Measurements from ENCODE around the gene NINL.
"Not testable (repeated sequence)": the region's sequence is repeated elsewhere in the genome, so short reads cannot be mapped to it uniquely, and the experiment has no call there.

The NINL gene

DNA sequence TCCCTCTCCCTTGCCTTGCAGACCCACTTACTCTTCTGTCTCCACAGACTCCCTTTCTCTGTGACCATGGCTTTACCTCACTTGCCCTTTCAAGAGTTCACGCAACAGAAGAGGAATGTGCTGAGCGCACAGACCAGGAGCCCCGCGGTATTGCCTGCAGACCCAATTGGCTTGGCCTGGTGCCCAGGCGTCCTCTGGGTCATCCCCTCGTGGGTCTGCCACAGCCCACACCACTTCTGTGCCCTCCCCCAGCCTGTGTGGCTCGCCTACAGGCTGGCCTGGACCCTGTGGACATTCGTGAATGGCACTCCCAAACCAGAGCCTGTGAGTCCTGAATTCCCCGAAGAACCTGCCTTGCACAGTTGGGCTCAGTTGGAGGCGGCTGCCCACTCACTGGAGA, 15.3 kb upstream of the NINL start:
- in situ Hi-C loops (cut with HindIII; ENCODE audit: low sequenced_read_pairs): no loop called here

DNA sequence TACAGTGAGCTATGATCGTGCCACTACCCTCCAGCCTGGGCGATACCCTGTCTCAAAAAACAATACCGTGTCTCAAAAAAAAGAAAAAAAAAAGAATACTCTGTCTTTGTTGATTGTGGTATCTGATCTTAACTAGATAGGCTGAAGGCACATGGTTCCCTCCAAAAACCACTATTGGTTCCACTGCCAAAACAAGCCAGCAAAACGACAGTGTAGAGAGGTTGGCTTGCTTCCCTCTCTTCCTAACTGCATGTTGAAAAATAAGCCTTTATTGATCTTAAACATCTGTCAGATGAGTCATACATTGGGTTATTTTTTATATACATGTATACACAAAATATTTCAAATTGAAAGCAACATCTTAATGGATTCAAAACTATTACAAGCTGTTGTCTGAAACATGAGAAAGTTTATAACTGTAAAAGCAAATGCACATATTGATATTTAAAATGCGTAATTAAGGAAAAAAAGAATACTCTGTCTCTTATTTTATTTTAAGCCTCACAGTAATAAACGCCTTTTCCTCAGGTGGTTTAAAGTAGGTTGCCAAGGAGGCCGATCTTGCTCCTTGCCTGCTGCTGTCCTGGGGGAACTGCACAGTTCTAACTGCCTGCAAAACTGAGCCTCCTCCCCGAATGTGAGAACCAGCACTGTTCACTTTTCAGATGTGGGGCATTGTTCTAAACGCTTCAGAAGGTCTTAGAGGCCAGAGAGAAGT, 7.0 kb upstream of the NINL start:
- in situ Hi-C loops (cut with HindIII; ENCODE audit: low sequenced_read_pairs): no loop called here

DNA sequence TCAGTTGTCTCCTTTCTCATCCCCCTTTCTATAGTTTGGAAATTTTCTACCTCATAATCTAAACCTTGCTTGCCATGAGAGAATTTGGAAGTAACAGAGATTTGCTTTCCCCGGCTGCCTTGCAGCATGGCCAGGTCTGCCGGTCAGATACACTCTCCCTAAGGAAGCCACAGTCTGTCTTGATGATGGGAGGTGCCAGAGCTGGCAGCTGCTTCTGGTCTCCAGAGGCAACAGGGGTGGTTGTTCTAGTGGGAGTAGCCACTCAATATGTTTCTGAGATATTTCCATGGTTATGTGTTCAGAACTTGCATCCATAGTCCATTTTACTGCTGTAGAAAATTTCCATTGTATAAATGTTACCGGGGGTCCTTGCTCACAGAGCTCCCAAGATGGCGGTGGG, 5.4 kb upstream of the NINL start:
- in situ Hi-C loops (cut with HindIII; ENCODE audit: low sequenced_read_pairs): not testable (repeated sequence)

DNA sequence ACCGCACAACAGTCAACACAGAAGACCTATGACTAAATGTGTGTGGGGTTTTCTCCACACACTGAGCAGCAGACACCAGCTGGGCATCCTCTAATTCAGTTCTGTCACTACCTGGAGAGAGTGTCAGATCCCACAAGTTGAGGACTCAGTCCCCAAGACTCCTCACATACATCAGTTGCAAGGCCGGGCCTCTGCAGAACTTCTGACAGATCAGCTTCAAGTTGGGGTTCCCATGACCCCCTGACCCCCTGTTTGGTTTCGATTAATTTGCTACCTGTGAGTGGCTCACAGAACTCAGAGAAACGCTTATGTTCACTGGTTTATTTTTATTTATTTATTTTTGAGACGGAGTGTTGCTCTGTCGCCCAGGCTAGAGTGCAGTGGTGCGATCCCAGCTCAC, 3.2 kb upstream of the NINL start:
- in situ Hi-C loops (cut with HindIII; ENCODE audit: low sequenced_read_pairs): no loop called here

DNA sequence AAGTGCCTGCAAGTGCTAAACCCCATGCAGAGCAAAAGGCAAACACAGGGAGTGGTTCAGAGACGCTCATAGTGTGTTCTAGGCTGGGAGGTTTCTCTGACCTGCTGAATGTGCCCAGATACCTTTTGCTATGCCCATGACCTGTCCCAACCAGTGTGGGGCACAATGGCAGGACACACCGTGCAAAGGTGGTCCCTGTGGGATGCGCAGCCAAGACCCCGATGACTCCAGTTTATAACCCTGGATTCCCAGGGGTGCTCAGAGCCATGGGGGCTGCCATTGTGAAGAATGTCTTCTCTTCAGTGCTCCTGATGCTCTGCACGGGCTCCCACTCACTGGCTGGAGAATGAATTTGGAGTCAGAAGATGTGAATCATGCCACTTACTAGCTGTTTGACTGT, 2.2 kb upstream of the NINL start:
- in situ Hi-C loops (cut with HindIII; ENCODE audit: low sequenced_read_pairs): no loop called here

DNA sequence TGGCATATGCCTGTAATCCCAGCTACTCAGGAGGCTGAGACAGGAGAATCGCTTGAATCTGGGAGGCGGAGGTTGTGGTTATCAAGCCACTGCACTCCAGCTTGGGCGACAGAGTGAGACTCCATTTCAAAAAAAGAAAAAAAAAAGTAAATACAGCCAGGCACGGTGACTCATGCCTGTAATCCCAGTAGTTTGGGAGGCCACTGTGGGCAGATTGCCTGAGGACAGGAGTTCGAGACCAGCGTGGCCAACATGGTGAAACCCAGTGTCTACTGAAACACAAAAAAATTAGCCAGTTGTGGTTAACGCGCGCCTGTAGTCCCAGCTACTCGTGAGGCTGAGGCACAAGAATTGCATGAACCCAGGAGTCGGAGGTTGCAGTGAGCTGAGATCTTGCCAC, 1.5 kb upstream of the NINL start:
- in situ Hi-C loops (cut with HindIII; ENCODE audit: low sequenced_read_pairs): no loop called here

DNA sequence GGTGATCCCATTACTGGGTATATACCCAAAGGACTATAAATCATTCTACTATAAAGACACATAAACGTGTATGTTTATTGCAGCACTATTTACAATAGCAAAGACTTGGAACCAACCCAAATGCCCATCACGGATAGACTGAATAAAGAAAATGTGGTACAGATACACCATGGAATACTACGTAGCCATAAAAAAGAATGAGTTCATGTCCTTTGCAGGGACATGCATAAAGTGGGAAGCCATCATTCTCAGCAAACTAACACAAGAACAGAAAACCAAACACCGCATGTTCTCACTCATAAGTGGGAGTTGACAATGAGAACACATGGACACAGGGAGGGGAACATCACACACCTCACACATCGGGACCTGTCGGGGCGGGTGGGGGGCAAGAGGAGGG, 1.7 kb downstream of the NINL start:
- in situ Hi-C loops (cut with HindIII; ENCODE audit: low sequenced_read_pairs): not testable (repeated sequence)

DNA sequence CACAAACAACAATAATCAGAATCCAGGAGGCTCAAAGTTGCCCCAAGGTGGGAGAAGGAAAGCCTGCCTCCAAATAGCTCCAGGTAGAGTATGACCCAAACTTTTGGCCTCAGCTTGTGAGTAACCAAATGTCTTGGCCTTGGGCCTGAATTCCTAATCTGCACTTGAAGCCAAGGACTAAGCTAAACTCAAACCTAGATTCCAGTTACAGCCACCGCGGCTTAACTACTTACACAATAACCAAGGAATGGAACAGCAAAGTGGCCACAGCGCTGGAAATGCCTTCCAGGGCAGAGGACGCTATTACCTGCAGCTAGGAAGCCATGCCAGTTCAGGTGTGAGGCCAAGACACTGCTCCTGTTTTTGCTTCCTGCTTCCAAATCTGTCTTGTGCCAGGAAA, 4.6 kb downstream of the NINL start:
- in situ Hi-C loops (cut with HindIII; ENCODE audit: low sequenced_read_pairs): no loop called here

DNA sequence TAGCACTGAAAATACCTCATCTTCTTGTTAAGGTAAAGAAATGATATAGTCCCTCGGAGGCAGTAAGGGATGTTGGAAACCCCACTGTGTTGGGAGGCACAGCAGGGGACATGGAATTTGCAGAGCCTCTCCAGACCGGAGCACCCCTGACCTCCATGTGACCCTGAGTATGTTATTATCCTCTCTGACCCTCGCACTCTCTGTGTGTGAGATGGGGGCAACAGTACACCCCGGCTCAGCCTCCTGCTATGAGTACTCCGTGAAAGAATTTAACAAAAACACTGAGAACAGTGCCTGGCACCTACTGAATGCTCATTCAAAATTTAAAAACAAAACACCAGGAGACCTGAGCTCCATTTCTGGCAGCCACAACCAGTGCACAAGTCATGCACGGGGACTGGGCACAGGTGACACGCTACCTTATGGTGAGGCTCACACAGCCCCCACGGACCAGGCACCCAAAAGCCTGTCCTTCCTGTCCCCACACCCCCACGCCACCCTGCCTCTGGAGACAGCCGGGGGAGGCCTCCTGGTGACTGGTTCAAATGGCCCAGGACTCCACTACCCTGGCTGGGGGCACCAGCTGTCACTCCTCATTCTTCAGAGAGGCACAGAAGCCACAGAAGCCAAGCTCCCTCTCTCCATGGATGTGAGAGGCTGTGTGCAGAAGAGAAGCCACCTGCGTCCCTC, 6.1 kb downstream of the NINL start:
- in situ Hi-C loops (cut with HindIII; ENCODE audit: low sequenced_read_pairs): no loop called here

DNA sequence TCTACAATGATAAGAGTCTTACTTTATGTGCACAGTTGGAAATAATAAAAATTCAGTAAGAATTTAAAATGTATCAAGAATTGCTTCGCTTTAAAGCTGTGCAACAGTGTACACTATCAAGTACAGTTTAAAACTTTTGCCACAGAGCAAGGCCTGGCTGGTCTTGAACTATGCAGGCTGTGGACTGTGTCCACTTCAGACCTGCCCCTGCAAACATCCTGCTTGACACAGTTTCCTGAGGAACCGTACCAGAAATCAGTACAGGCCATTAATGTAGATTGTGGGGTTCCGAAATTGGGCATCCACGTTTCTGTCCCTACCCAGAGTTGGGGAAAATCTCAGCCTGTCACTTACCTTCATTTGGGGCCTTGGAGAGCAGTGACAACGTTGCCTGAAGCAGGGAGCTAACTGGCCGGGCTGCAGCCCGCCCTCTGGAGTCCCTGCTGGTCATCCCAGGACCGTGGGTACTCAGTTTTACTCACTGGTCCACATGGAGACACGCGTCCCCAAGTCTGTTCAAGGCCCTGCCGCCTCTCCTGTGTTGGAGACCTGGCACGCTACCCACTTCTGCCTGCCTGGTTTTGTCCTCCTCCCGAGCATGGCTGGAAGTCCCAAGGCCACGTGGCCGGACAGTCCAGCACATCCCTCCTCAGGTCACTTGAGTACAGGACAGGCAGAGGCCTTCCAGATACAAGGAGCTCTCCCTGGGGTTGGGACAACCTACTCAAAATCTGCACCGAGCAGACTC, 8.4 kb downstream of the NINL start:
- in situ Hi-C loops (cut with HindIII; ENCODE audit: low sequenced_read_pairs): no loop called here

DNA sequence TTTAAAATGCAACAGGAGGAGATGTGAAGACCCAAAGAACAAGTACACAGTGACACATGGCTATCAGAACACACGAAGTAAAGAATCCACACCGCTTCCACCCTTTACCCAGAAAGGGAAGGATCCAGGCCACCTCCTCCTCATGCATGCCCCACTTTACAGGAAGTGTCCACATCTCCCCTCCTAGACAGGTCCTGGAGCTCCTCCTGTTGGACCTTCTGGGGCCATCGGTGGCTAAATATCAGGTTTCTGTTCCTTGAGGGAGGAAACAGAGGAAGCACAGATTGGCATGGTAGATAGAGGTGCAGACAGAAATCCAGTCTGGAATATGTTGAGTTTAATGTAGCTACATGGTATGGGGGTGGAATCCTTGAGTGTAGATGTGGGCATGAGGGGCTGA, 10.9 kb downstream of the NINL start:
- in situ Hi-C loops (cut with HindIII; ENCODE audit: low sequenced_read_pairs): no loop called here

DNA sequence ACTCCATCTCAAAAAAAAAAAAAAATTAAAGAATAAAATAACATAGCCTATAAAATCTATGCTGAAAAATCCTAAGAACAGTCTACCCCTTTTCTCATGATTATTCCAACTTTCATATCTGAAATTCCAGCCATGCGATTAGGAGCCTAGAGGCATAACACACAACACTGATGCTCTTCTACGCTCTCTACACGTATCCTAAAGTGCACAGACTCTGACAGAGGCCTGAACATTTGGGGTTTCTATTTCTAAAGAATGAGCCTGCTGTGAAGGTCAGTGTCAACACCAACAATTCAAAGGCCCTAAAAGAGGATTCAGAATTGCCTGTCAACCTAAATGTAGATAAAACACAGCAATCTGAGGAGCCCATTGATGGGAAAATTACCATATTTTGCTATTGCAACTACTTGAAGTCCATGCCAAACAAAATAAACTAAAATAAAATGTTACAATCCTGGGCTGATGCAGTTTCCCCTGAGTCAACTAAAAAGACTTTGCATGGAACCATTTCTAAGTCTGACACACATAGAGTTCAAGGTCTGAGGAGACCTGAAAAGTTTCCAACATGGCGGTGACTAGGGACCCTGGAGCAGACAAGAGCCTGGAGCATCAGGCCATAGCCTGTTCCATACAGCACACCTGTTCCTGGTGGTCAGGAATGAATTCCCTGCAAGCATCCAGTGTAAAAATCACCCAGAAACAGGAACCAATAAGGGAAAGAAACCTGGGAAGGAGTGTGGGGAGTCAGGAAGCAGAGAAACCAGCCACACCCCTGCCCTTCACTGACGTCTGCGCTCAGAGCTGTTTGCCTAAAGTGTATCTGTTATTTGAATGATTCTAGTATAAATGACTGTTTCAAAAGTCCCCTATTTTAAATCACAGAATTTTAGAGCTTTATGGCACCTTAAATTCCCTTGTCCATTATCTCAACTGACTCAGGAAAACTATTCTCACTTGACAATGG, 11.8 kb downstream of the NINL start:
- in situ Hi-C loops (cut with HindIII; ENCODE audit: low sequenced_read_pairs): no loop called here

DNA sequence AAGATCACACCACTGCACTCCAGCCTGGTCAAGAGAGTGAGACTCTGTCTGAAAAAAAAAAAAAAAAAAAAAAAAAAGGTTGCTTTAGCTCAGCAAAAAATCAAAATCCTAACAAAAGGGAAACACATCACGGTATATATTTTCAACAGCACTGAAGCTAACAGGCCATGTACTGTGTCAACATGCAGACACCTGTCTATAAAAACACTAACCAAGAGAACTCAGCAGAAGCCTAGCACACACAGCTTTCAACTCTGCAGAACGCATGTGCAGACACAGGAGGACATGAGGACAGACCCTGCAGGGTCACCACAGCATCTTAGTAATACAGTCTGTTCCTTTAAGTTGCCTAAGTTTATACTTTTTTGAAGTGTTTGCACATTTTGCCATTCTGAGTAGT, 13.5 kb downstream of the NINL start:
- in situ Hi-C loops (cut with HindIII; ENCODE audit: low sequenced_read_pairs): no loop called here

DNA sequence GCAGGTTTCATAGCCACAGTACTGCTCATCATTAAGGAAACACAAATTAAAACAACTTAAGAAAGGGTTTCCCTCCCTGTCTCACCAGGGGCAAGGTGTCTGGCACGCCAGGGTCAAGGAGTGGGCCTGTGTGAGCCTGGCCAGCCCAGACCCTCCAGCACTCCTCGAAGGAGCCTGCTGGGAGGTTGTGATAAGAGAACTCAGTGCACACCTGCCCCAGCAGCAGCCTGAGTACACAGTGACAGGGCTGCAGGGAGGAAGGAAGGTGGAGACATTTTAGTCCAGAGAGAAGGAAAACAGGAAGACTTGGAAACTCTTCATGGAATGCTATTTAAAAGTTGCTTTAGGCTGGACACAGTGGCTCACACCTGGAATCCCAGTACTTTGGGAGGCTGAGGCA, 14.1 kb downstream of the NINL start:
- in situ Hi-C loops (cut with HindIII; ENCODE audit: low sequenced_read_pairs): no loop called here

DNA sequence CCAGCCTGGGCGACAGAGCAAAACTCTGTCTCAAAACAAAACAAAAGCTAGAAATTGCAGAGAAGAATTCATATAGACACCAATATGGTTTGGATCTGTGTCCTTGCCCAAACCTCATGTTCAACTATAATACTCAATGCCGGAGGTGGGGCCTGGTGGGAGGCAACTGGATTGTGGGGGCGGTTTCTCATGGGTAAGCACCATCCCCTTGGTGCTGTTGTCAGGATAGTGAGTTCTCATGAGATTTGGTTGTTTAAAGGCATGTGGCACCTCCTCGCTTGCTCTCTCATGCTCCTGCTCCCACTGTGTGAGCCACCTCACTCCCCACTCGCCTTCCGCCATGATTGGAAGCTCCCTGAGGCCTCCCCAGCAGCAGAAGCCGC, 15.2 kb downstream of the NINL start:
- in situ Hi-C loops (cut with HindIII; ENCODE audit: low sequenced_read_pairs): no loop called here

DNA sequence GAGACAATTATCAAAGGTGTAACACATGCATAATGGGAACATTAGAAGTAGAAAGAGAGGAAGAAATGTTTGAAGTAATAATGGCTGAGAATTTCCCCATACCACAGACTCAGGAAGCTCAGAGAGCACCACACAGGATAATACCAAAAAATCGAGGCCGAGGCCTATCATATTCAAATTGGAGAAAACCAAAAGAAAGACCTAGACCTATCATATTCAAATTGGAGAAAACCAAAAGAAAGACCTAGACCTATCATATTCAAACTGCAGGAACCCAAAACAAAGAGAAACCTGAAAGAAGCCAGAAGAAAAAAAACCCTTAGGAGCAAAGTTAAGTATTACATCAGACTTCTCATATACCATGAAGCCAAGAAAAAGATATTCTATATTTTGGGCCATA, 18.0 kb downstream of the NINL start:
- in situ Hi-C loops (cut with HindIII; ENCODE audit: low sequenced_read_pairs): no loop called here

DNA sequence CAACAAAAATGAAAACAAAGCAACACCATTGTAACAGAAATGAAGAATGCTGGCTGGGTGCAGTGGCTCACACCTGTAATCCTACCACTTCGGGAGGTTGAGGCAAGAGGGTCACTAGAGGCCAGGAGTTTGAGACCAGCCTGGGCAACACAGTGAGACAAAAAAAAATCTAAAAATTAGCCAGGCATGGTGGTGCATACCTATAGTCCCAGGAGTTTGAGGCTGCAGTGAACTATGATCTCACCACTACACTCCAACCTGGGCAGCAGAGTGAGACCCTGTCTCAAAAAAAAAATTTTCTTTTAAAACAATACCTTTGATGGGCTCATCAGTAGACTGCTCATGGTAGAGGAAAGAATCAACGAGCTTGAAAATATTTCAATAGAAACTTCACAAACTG, 18.5 kb downstream of the NINL start:
- in situ Hi-C loops (cut with HindIII; ENCODE audit: low sequenced_read_pairs): no loop called here

DNA sequence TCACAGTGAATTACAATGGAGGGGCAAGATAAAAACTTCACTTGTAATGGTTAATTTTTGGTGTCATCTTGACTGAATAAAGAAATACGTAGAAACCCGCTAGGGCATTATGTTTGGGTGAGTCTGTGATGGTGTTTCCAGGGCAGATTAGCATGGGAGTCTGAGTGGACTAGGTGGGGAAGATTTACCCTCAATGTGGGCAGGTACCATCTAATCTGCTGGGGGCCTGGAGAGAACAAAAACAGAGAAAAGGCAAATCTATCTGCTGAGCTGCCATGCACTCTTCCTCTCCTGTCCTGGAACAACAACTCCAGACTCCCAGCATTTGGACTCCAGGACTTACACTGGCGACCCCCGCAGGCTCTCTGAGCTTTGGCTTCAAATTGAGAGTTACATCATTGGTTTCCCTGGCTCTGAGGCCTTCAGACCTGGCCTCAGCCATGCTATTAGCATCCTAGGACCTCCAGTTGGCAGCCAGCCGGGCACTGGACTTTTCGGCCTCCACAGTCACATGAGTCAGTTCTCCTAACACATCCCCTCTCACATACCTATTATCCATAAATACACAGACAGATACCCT, 19.7 kb downstream of the NINL start:
- in situ Hi-C loops (cut with HindIII; ENCODE audit: low sequenced_read_pairs): no loop called here

DNA sequence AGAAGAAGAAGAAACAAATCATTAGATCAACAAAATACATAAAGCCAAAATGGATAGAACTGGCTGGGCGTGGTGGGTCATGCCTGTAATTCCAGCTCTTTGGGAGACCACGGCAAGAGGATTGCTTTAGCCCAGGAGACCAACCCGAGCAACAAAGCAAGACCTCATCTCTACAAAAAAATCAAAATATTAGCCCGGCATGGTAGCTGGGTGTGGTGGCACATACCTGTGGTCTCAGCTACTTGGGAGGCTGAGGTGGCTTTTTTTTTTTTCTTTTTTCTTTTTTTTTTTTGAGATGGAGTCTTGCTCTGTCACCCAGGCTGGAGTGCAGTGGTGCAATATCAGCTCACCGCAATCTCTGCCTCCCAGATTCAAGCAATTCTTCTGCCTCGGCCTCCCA, 21.5 kb downstream of the NINL start:
- in situ Hi-C loops (cut with HindIII; ENCODE audit: low sequenced_read_pairs): no loop called here

DNA sequence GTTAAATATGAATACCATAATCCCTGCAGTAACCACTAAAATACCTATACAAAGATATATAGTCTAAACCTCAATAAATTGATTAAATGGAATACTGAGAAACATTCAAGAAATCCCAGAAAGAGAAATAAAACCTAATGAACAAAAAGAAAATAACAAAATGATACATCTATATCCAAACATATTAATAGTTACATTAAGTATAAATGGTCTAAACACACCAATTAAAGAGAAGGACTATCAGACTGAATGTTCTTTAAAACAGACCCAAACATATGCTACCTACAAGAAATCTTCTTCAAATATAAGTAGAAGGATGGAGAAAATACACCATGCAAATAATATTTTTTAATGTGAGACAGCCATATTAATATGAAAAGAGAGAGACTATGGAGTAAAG, 22.0 kb downstream of the NINL start:
- in situ Hi-C loops (cut with HindIII; ENCODE audit: low sequenced_read_pairs): no loop called here

DNA sequence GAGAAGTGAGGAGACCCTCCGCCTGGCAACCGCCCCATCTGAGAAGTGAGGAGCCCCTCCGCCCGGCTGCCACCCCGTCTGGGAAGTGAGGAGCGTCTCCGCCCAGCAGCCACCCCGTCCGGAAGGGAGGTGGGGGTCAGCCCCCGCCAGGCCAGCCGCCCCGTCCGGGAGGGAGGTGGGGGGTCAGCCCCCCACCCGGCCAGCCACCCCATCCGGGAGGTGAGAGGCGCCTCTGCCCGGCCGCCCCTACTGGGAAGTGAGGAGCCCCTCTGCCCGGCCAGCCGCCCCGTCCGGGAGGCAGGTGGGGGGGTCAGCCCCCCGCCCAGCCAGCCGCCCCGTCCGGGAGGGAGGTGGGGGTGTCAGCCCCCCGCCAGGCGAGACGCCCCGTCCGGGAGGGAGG, 23.6 kb downstream of the NINL start:
- in situ Hi-C loops (cut with HindIII; ENCODE audit: low sequenced_read_pairs): not testable (repeated sequence)
